Measurements from ENCODE around the gene SH2B2.

SH2B2 gene

GRCh38 chr7:102292813-102293798, 6.4 kb downstream of the SH2B2 start:
- DNase-seq (ENCODE audit: low read depth) = no peak
- peak overlapping the region; percentile 40 for H3K4me3 ChIP-seq (ENCODE audit: low read depth, low read length)
- TF ChIP-seq CTCF (IDR thresholded peaks at IDR 0.05; ENCODE audit: low read depth, low read length, missing control alignments) = no peak

GRCh38 chr7:102294589-102294988, 7.9 kb downstream of the SH2B2 start:
- no peak for TF ChIP-seq CTCF (IDR thresholded peaks at IDR 0.05; ENCODE audit: low read depth, low read length, missing control alignments)
- DNase-seq (ENCODE audit: low read depth) = no peak
- H3K4me3 ChIP-seq (ENCODE audit: low read depth, low read length) = no peak overlapping the region

GRCh38 chr7:102295346-102296178, 8.9 kb downstream of the SH2B2 start:
- TF ChIP-seq CTCF (IDR thresholded peaks at IDR 0.05; ENCODE audit: low read depth, low read length, missing control alignments) = no peak
- DNase-seq (ENCODE audit: low read depth) = no peak
- H3K4me3 ChIP-seq (ENCODE audit: low read depth, low read length) = no peak overlapping the region

GRCh38 chr7:102296179-102296438, 9.4 kb downstream of the SH2B2 start:
- DNase-seq (ENCODE audit: low read depth) = no peak

GRCh38 chr7:102296514-102296913, 9.8 kb downstream of the SH2B2 start:
- DNase-seq (ENCODE audit: low read depth) = no peak
- no peak overlapping the region for H3K4me3 ChIP-seq (ENCODE audit: low read depth, low read length)
- no peak for TF ChIP-seq CTCF (IDR thresholded peaks at IDR 0.05; ENCODE audit: low read depth, low read length, missing control alignments)

More at GRCh38 chr7:102296179-102296438, 9.4 kb downstream of the SH2B2 start:
- H3K4me3 ChIP-seq (ENCODE audit: low read depth, low read length) = no peak overlapping the region
- no peak for TF ChIP-seq CTCF (IDR thresholded peaks at IDR 0.05; ENCODE audit: low read depth, low read length, missing control alignments)

GRCh38 chr7:102297487-102298218, 11.0 kb downstream of the SH2B2 start:
- TF ChIP-seq CTCF (IDR thresholded peaks at IDR 0.05; ENCODE audit: low read depth, low read length, missing control alignments) = no peak
- H3K4me3 ChIP-seq (ENCODE audit: low read depth, low read length) = no peak overlapping the region
- no peak for DNase-seq (ENCODE audit: low read depth)
